Activated CD8-positive, alpha-beta T cell treated with anti-CD3 and anti-CD28 coated beads for 36 hours (primary cell): ENCODE measurements around the gene DNAH9. TPM values are rescaled to one million over a fixed set of nuclear protein-coding genes. Genes with fewer than 3 reads are reported as not detected.

ENCODE experiments used
- ATAC-seq: fragments of 200-7000 bp; cut with Tn5 transposase; one replicate; pipeline ENCODE4 v1.10.0; 2021; ENCODE audit warnings: mild to moderate bottlenecking, moderate library complexity
- CTCF ChIA-PET: fragments of 350-600 bp; sonication (Branson Sonifier 250); formaldehyde crosslinking; loops from one replicate; lab custom pipeline; 2021; ENCODE audit warnings: antibody characterized with exemption; lab: Charles Lee
- POLR2A ChIA-PET: fragments of 350-600 bp; sonication (Branson Sonifier 250); formaldehyde crosslinking; loops from one replicate; lab custom pipeline; 2021; ENCODE audit warnings: antibody characterized with exemption; lab: Charles Lee
- DNase-seq: peaks from one replicate; pipeline ENCODE4 v3.0.0-alpha.2; 2020
- H3K27ac Mint-ChIP-seq: one replicate; pipeline ENCODE4 v1.8.0; 2021; ENCODE audit warnings: mild to moderate bottlenecking, mixed read lengths
- H3K27me3 Mint-ChIP-seq: one replicate; pipeline ENCODE4 v1.8.0; 2021; ENCODE audit warnings: mixed read lengths
- H3K36me3 Mint-ChIP-seq: one replicate; pipeline ENCODE4 v1.8.0; 2021; ENCODE audit warnings: low read depth, mixed read lengths
- H3K4me1 Mint-ChIP-seq: one replicate; pipeline ENCODE4 v1.8.0; 2021; ENCODE audit warnings: low read depth, mixed read lengths
- H3K4me3 Mint-ChIP-seq: one replicate; pipeline ENCODE4 v1.8.0; 2021; ENCODE audit warnings: mild to moderate bottlenecking, moderate library complexity, mixed read lengths
- H3K9me3 Mint-ChIP-seq: one replicate; pipeline ENCODE4 v1.8.0; 2021; ENCODE audit warnings: mixed read lengths
- CTCF ChIP-seq: fragments of 200-600 bp; IDR thresholded peaks from one replicate; pipeline ENCODE4 v1.8.0; 2022; ENCODE audit warnings: antibody characterized with exemption, mild to moderate bottlenecking
- intact Hi-C: fragments of 100-400 bp; cut with micrococcal nuclease; formaldehyde crosslinking; loops from one replicate; pipeline ENCODE4 v1.10.0; 2022
- total RNA-seq, 2 experiments: library from RNA; stranded (reverse); gene quantifications; one replicate each; pipeline ENCODE4 v1.2.3, GENCODE V29; 2021

DNAH9 gene
- total RNA-seq, 2 experiments from 2014 or later: not detected

- no peak for ATAC-seq
- POLR2A ChIA-PET: no interaction called here
- H3K4me3 Mint-ChIP-seq: no peak overlapping the region
These were observed 26.7 kb downstream of the DNAH9 start for GRCh38 chr17:11624976-11625375.

GRCh38 chr17:11625878-11626277, 27.6 kb downstream of the DNAH9 start:
- no peaks in the 10 kb centered on the region for H3K27me3 Mint-ChIP-seq

More at GRCh38 chr17:11624976-11625375, 26.7 kb downstream of the DNAH9 start:
- H3K36me3 Mint-ChIP-seq: no peaks in the 10 kb centered on the region
- H3K9me3 Mint-ChIP-seq: no peaks in the 10 kb centered on the region
- intact Hi-C loops: no loop called here
- no peak for TF ChIP-seq CTCF
- no peaks in the 10 kb centered on the region for H3K4me1 Mint-ChIP-seq
- H3K27ac Mint-ChIP-seq: no peak overlapping the region
- no peaks in the 10 kb centered on the region for H3K27me3 Mint-ChIP-seq
- CTCF ChIA-PET: no interaction called here
- DNase-seq: no peak

GRCh38 chr17:11627301-11627940, 29.2 kb downstream of the DNAH9 start:
- H3K36me3 Mint-ChIP-seq: no peaks in the 10 kb centered on the region
- no peak for TF ChIP-seq CTCF
- DNase-seq (no peak), ATAC-seq (no peak)
- CTCF ChIA-PET: no interaction called here
- intact Hi-C loops: no loop called here
- H3K9me3 Mint-ChIP-seq: no peaks in the 10 kb centered on the region
- no peaks in the 10 kb centered on the region for H3K27me3 Mint-ChIP-seq
- no peak overlapping the region for H3K27ac Mint-ChIP-seq
- H3K4me1 Mint-ChIP-seq: no peaks in the 10 kb centered on the region
- POLR2A ChIA-PET: no interaction called here
- H3K4me3 Mint-ChIP-seq: no peak overlapping the region

More at GRCh38 chr17:11625878-11626277, 27.6 kb downstream of the DNAH9 start:
- H3K4me3 Mint-ChIP-seq: no peak overlapping the region
- no peak overlapping the region for H3K27ac Mint-ChIP-seq
- H3K4me1 Mint-ChIP-seq: no peaks in the 10 kb centered on the region
- intact Hi-C loops: no loop called here
- no peaks in the 10 kb centered on the region for H3K9me3 Mint-ChIP-seq
- ChIA-PET POLR2A (no interaction called here), CTCF (no interaction called here)
- DNase-seq (no peak), ATAC-seq (no peak)
- no peaks in the 10 kb centered on the region for H3K36me3 Mint-ChIP-seq
- TF ChIP-seq CTCF: no peak

GRCh38 chr17:11628374-11628773, 30.1 kb downstream of the DNAH9 start:
- ChIA-PET POLR2A (no interaction called here), CTCF (interaction anchor here (3.1 kb wide), 1 partner anchor 16 kb away, joined by 11 read pairs; no protein-coding TSS in a partner anchor)
- H3K27me3 Mint-ChIP-seq: no peaks in the 10 kb centered on the region
- no peak overlapping the region for H3K27ac Mint-ChIP-seq
- H3K9me3 Mint-ChIP-seq: no peaks in the 10 kb centered on the region
- H3K36me3 Mint-ChIP-seq: no peaks in the 10 kb centered on the region
- H3K4me1 Mint-ChIP-seq: no peaks in the 10 kb centered on the region
- DNase-seq (no peak), ATAC-seq (no peak)
- intact Hi-C loops: no loop called here
- H3K4me3 Mint-ChIP-seq: no peak overlapping the region
- TF ChIP-seq CTCF: no peak

GRCh38 chr17:11628831-11629230, 30.6 kb downstream of the DNAH9 start:
- Mint-ChIP-seq H3K4me1 (no peaks in the 10 kb centered on the region), H3K36me3 (no peaks in the 10 kb centered on the region), H3K27me3 (no peaks in the 10 kb centered on the region), H3K4me3 (no peak overlapping the region), H3K27ac (no peak overlapping the region), H3K9me3 (no peaks in the 10 kb centered on the region)
- no peak for DNase-seq
- CTCF ChIA-PET: interaction anchor here (3.1 kb wide), 1 partner anchor 15 kb away, joined by 11 read pairs; no protein-coding TSS in a partner anchor
- TF ChIP-seq CTCF: no peak
- intact Hi-C loops: no loop called here
- POLR2A ChIA-PET: no interaction called here
- ATAC-seq: no peak
